ENCODE results near the gene CACNA2D4. TPM values are rescaled to one million over a fixed set of nuclear protein-coding genes. Genes with fewer than 3 reads are reported as not detected.

Gene CACNA2D4
- total RNA-seq, 1 donor from 2014 or later, result 1.2 TPM

GRCh38 chr12:1832801-1833595, 85.5 kb downstream of the CACNA2D4 start:
- peaks cover 5% of the 10 kb centered on the region for H3K4me1 ChIP-seq
- H3K9me3 ChIP-seq (replicated peaks), result no peaks in the 10 kb centered on the region
- H3K4me3 ChIP-seq, result no peak overlapping the region
- no peak for DNase-seq
- H3K36me3 ChIP-seq, result no peaks in the 10 kb centered on the region
- peaks cover 91% of the 10 kb centered on the region for H3K27me3 ChIP-seq (ENCODE audit: low read depth)
- no peak overlapping the region for H3K27ac ChIP-seq (replicated peaks)
- intact Hi-C loops (cut with micrococcal nuclease), result no loop called here
- TF ChIP-seq CTCF (IDR thresholded peaks at IDR 0.05; ENCODE audit: borderline replicate concordance), result no peak

GRCh38 chr12:1830981-1831963, 87.2 kb downstream of the CACNA2D4 start:
- H3K27me3 ChIP-seq (ENCODE audit: low read depth), result peaks cover 100% of the 10 kb centered on the region
- peaks cover 5% of the 10 kb centered on the region for H3K4me1 ChIP-seq
- intact Hi-C loops (cut with micrococcal nuclease), result no loop called here
- no peaks in the 10 kb centered on the region for H3K9me3 ChIP-seq (replicated peaks)
- peak; percentile 33 for DNase-seq
- no peaks in the 10 kb centered on the region for H3K36me3 ChIP-seq
- no peak overlapping the region for H3K4me3 ChIP-seq
- H3K27ac ChIP-seq (replicated peaks), result no peak overlapping the region
- no peak for TF ChIP-seq CTCF (IDR thresholded peaks at IDR 0.05; ENCODE audit: borderline replicate concordance)

- no peak for DNase-seq
- Histone ChIP-seq H3K27me3 (ENCODE audit: low read depth) (peaks cover 100% of the 10 kb centered on the region), H3K9me3 (replicated peaks) (no peaks in the 10 kb centered on the region), H3K27ac (replicated peaks) (no peak overlapping the region), H3K4me3 (no peak overlapping the region), H3K36me3 (no peaks in the 10 kb centered on the region), H3K4me1 (peaks cover 5% of the 10 kb centered on the region)
- intact Hi-C loops (cut with micrococcal nuclease), result no loop called here
- no peak for TF ChIP-seq CTCF (IDR thresholded peaks at IDR 0.05; ENCODE audit: borderline replicate concordance)
Observed at GRCh38 chr12:1830401-1830845, 88.0 kb downstream of the CACNA2D4 start.

GRCh38 chr12:1829306-1829900, 89.0 kb downstream of the CACNA2D4 start:
- no peaks in the 10 kb centered on the region for H3K9me3 ChIP-seq (replicated peaks)
- no peaks in the 10 kb centered on the region for H3K36me3 ChIP-seq
- peaks cover 5% of the 10 kb centered on the region for H3K4me1 ChIP-seq
- peaks cover 100% of the 10 kb centered on the region for H3K27me3 ChIP-seq (ENCODE audit: low read depth)
- H3K4me3 ChIP-seq, result no peak overlapping the region
- no peak for TF ChIP-seq CTCF (IDR thresholded peaks at IDR 0.05; ENCODE audit: borderline replicate concordance)
- intact Hi-C loops (cut with micrococcal nuclease), result no loop called here
- H3K27ac ChIP-seq (replicated peaks), result no peak overlapping the region
- no peak for DNase-seq

GRCh38 chr12:1828856-1829255, 89.6 kb downstream of the CACNA2D4 start:
- no peak overlapping the region for H3K27ac ChIP-seq (replicated peaks)
- no peaks in the 10 kb centered on the region for H3K9me3 ChIP-seq (replicated peaks)
- no peaks in the 10 kb centered on the region for H3K36me3 ChIP-seq
- DNase-seq, result no peak
- intact Hi-C loops (cut with micrococcal nuclease), result no loop called here
- TF ChIP-seq CTCF (IDR thresholded peaks at IDR 0.05; ENCODE audit: borderline replicate concordance), result no peak
- H3K4me1 ChIP-seq, result peaks cover 5% of the 10 kb centered on the region
- H3K4me3 ChIP-seq, result no peak overlapping the region
- peaks cover 100% of the 10 kb centered on the region for H3K27me3 ChIP-seq (ENCODE audit: low read depth)
